HG02885 (cell line): ENCODE measurements around the gene CHAF1A.

Source experiments
- ATAC-seq: cut with Tn5 transposase; IDR thresholded peaks from one replicate; pipeline ENCODE4 v1.9.1; 2021; ENCODE audit warnings: mild to moderate bottlenecking; ENCODE audit not compliant: unreplicated experiment, poor library complexity

CHAF1A gene

DNA sequence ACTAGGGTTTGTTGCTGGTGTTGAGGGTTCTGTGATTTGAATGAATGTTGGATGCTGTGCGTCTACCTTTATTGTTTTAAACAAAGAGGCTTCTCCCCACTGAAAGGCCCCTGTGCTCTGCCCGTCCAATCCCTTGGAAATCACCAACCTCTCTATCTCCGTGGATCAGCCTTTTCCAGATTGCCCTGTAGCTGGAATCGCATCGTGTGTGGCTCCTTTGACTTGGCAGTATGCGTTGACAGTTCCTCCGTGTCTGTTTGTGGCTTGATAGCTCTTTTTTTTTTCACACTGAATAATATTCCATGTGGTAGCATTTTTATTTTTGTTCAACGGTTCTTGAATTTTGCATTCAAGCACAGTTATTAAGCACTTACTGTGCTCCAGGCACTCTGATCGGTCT lies 32.0 kb downstream of the CHAF1A start:
- ATAC-seq, result no peak

DNA sequence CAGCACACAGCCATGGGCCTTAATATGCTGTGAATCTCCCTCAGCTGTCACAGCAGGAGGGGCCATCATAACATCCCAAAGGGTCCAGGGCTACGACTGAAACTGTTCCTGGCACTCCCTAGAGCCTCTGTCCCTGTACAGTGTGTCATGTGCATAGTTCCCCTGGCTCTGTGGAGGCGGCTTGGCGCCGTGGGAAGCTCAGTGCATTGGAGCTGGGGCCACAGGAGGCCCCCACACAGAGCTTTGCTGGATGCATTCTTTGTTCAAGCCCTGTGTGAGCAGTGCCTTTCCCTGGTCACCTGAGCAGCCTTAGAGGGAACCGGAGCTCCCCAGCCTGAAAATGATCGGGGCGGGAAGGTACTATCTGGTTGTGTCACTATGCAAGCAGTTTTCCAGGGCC lies 33.8 kb downstream of the CHAF1A start:
- ATAC-seq, result no peak

- ATAC-seq, result no peak
Observed at GRCh38 chr19:4437103-4437502, 34.7 kb downstream of the CHAF1A start.

DNA sequence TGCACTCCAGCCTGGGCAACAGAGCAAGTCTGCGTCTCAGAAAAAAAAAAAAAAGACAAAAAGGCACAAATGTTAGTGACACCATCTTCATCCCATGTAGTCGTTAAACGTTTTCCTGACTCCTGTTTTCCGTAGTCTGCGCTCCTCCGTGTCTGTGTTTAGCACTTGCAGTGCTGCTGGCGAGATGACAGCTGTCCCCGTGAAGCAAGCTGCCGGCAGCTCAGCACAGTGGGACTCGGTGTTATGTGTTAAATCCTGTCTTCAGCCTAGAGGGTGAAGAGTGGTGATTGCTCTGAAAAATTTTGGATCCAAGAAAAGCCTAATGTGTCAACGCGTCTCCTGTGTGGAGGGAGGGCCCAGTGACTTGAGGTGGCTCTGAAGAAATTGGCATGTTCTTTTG lies 36.8 kb downstream of the CHAF1A start:
- no peak for ATAC-seq

DNA sequence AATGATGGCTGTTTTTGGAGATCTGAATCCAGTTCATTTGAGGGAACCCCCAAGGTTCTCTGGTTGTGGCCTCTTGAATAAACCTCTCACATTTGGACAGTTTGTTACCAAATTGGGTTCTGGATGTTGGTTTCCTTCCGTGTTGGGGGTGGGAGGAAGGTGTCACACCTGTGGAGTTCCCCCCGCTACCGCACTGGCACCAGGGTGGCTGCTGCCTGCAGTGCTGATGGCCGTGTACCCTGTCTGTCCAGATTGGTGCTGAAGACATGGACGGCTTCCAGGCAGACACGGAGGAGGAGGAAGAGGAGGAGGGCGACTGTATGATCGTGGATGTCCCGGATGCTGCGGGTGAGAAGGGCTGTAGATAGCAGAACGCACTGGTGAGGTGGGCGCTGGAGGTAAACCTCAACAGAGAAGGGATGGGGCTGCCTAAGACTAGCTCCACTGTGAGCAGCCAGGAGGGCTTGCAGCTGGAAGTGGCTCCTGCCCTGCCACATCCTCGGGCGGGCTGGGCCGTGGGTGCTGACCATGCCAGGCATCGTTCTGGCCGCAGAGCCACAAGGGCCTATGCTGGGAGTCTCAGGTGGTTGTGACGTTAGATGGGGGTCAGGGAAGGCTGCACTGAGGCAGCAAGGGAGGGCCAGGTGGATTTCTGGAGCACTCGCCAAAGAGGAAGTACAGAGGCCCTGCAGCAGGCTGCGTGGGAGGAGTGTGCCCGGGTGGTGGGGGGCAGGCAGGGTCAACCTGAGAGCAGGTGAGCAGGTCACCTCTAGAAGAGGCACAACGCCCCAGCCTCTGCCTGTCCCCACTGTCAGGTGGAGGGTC lies 39.8 kb downstream of the CHAF1A start:
- no peak for ATAC-seq

DNA sequence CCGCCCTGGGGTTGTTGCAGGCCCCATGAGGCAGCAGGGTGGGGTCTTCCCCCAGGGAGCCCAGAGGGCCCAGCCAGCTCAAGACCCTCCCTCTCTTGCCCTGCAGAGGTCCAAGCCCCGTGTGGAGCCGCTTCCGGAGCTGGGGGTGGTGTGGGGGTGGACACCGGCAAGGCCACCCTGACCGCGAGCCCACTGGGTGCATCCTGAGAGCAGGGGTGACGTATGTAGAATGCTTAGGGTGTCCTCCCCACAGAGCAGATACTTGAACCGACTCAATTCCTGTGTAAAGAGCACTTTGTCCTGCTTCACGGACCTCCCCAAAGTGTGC lies 40.3 kb downstream of the CHAF1A start:
- no peak for ATAC-seq

DNA sequence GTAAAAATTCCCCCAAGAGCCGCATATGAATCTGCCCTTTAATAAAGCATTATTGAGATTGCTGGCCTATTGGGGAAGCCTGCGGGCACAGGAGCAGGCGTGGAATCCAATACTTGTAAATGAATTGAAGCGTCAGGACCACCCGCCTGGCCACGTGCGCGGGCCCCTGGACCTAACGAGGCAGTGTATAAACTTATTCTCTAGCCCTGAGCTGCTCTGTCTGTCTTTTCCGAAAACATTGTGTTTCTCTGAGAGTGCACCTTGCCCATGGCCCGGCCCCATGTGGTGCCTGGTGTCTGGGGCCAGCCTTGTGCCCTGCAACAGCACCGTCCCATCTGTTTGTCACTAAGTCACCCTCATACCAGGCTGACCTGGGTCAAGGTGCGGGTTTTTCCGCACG lies 40.7 kb downstream of the CHAF1A start:
- no peak for ATAC-seq

- no peak for ATAC-seq
Observed at GRCh38 chr19:4443966-4444764, 41.7 kb downstream of the CHAF1A start.

GRCh38 chr19:4444765-4445741 lies 42.6 kb downstream of the CHAF1A start:
- no peak for ATAC-seq

- ATAC-seq, result no peak
Observed at GRCh38 chr19:4445963-4446703, 43.7 kb downstream of the CHAF1A start.

GRCh38 chr19:4446704-4447200 lies 44.3 kb downstream of the CHAF1A start:
- ATAC-seq, result no peak

- no peak for ATAC-seq
Observed at GRCh38 chr19:4447327-4448146, 45.1 kb downstream of the CHAF1A start.

GRCh38 chr19:4448147-4448985 lies 45.9 kb downstream of the CHAF1A start:
- no peak for ATAC-seq

GRCh38 chr19:4449022-4449638 lies 46.7 kb downstream of the CHAF1A start:
- ATAC-seq, result no peak

DNA sequence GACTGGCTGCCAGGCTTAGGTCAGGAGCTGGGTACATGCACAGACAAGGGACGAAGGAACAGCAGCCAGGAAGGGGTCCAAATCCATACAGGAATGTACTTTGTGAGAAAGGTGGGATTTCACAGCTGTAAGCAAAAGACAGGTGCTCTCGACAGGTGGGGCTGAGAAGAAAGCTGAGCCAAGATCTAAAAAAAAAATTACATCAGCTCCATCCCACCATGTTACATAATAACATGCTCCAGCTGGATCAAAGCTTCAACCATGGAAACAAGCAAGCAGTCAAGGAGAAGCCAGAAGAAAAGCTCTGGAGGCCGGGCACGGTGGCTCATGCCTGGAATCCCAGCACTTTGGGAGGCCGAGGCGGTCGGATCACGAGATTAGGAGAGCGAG lies 47.2 kb downstream of the CHAF1A start:
- ATAC-seq, result no peak

DNA sequence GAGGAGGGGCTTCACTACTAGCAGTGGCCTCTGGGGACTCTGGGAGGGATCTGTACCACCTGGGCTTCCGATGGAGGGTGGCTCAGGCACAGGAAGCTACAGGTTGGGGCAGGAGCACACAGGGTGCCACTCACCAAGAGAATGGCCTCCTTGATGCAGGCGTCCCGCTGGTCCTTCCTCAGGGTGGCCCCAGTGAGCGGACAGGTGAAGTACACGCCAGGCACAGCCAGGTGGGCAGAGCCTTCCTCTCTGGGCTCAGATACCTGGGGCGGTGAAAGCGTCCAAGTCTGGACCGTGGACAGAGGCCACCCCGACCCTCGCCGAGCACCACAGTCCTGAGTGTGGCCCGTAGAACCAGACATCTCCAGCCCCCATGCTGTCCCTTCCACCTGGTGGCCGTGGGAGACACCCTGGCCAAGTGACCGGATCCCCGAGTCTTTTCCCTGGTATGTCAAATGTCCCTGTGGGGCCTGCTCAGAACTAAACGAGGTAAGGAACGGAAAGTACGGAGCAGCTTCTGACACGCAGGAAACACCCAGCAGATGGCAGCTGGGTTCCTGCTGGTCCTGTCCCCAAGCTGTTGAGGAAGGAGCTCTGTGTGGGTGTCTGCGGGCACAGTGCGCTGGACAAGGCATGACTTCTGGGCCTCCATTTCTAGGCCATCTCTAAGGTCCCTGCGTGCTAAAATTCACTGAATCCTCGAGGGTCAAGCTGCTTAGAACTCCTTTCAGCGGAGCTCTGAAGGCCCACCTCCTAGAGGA lies 50.0 kb downstream of the CHAF1A start:
- no peak for ATAC-seq
